Fibroblast of gingiva (primary cell): ENCODE measurements around the gene SLC2A5.
A peak's percentile ranks its signal among the peaks of the same experiment; 100 is the strongest.

ENCODE experiments used
- DNase-seq: peaks from one replicate; pipeline ENCODE4 v3.0.0-alpha.2; 2011; ENCODE audit warnings: low read depth

Gene SLC2A5

GRCh38 chr1:9061252-9061960 is 8.0 kb downstream of the SLC2A5 start:
- no peak for DNase-seq

- no peak for DNase-seq
Observed at GRCh38 chr1:9059891-9060744, 9.3 kb downstream of the SLC2A5 start.

DNA sequence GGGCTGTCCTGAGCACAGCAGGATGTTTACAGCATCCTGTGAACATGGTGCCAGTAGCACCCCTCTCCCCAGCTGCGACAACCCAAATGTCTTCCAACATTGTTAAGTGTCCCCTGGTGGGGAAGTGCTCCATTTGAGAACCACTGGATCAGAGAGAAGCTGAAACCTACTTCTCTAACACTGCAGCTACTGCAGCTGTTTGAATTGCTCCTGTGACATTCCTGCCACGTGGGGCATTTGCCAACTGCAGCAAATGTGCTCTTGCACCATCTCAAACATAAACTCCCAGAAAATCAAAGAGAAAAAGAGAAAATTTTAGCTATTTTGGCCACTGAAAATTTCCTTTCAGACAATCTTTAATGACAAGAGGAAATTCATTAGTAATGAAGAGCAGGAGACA is 11.0 kb downstream of the SLC2A5 start:
- peak; percentile 59 for DNase-seq

DNA sequence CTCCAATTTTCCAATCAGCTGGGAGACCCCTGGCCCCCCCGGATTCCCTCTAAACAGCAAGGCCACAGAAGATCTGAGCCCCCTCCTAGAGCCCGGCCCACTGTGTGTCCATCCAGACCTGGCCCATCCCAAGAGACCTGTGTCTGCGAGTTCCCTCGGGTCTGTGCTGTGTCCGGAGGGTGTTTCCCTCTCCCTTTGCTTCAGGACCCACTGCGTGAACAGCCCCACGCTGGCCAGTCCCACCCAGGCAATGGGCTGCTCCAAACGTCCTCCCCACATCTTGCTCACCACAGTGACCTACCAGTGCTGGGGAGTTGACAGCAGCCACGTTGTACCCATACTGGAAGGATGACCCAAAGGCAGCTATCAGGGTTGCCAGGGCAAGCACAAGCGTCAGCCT is 11.6 kb downstream of the SLC2A5 start:
- DNase-seq = no peak

DNA sequence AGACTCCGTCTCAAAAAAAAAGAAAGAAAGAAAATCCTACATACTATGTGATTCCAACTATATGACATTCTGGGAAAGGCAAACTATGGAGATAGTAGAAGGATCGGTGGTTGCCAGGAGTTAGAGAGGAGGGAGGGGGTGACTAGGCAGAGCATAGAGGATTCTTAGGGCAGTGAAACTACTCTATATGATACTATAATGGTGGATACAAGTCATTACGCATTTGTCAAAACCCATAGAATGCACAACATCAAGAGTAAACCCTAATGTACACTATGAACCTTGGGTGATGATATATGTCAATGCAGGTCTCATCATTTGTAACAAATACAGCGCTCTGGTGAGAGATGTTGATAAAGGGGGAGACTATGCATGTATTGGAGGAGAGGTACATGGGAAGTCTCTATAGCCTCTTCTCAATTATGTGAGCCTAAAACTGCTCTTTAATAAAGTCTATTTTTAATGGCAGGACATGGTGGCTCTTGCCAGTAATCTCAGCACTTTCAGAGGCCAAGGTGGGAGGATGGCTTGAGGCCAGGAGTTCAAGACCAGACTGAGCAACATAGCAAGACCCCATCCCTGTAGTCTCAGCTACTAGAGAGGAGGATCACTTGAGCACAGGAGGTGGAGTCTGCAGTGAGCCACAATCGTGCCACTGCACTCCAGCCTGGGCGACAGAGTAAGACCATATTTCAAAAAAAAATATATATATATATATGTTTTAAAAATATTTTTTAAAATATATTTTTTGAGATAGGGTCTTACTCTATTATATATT is 17.0 kb downstream of the SLC2A5 start:
- no peak for DNase-seq

DNA sequence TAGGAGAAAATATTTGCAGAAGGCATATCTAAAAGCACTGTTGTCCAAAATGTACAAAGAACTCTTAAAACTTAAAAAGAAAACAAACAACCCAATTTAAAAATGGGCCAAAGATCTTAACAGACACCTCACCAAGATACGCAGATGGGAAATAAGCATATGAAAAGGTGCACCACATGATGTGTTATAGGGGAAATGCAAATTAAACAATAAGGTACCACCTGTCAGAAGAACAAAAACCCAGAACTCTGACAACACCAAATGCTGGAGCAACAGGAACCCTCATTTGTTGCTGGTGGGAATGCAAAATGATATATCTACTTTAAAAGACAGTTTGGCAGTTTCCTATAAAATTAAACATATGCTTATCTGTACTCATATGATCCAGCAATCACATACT is 18.1 kb downstream of the SLC2A5 start:
- DNase-seq = no peak

DNA sequence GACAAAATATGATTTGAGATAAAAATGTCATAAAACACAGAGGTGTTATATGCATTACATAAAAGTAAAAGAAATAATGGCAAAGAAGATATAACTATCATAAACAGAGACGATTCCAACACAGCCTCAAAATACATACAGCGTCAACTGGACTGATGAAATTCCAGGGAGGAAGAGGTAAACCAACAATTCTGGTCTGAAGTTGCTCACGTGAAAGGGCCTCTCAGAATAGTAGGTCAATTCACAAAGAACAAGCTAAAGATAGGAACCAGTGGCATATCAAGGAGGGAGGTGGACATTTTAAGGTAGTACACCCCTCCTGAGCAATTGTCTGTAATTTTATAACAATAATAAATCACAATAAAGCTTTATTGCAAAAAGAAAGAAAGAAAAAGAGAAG is 18.6 kb downstream of the SLC2A5 start:
- no peak for DNase-seq

GRCh38 chr1:9048551-9048950 is 20.9 kb downstream of the SLC2A5 start:
- no peak for DNase-seq

- no peak for DNase-seq
Observed at GRCh38 chr1:9047019-9047418, 22.4 kb downstream of the SLC2A5 start.

DNA sequence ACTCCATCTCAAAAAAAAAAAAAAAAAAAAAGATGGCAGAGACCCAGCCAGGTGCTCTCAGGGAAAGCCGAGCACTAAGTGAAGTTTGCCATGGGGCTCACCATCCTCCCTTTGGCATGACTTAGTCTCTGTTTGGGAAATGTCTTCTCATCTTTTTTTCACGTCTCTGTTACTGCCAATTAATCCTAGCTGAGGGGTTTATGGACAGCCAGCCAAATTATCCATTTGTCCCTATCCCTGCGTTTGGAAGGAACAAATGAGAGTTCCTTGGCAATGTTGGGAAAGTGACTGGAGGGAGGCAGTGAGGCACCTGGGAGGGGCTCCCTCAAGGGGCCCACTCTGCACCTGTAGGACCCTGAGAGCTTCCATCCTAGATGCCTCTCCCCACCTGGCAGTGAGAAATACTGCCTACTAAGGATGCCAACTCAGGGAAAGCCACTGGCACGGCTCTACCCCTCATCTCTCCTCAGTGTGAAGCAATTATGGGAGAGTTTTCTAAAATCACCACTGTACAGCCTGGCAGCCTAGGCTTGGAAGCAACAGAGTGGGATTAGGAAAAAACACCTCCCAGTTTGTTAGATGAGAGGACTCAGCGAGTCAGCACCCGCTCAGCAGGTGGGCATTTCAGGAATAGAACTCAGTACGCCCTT is 23.4 kb downstream of the SLC2A5 start:
- no peak for DNase-seq

DNA sequence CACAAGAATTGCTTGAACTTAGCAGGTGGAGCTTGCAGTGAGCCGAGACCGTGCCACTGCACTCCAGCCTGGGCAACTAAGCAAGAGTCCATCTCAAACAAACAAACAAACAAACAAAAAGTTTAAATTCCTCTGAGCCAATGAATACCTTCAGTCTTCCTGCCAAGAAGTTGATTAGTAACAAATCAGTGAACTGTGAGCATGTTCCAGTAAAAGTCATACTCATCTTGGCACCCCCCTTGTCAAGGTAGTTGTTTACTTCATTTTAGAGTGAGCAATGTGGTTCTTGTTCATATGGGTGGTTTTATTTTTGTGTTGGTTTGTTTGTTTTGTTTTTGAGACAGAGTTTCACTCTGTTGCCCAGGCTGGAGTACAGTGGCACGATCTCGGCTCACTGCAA is 25.2 kb downstream of the SLC2A5 start:
- no peak for DNase-seq

- DNase-seq = no peak
Observed at GRCh38 chr1:9042272-9042671, 27.2 kb downstream of the SLC2A5 start.

GRCh38 chr1:9041116-9041779 is 28.2 kb downstream of the SLC2A5 start:
- no peak for DNase-seq

DNA sequence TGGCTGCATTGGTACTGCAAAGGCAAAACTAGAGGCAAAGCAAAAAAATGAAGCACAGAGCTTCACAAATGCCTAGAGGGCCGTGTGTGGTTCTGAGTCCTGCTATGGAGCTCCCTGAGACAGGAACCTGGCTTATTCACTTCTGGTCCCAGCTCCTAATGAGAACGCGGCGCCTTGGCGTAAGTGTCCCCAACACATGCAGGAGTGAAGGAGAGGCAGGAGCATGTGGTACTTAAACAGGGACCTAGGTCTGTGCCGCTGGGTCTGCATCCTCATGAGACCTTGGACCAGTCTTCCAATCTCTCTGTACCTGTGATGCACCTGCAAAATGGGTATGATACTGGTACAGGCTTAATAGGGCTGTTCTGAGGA is 28.8 kb downstream of the SLC2A5 start:
- no peak for DNase-seq

- no peak for DNase-seq
Observed at GRCh38 chr1:9039761-9040658, 29.4 kb downstream of the SLC2A5 start.

DNA sequence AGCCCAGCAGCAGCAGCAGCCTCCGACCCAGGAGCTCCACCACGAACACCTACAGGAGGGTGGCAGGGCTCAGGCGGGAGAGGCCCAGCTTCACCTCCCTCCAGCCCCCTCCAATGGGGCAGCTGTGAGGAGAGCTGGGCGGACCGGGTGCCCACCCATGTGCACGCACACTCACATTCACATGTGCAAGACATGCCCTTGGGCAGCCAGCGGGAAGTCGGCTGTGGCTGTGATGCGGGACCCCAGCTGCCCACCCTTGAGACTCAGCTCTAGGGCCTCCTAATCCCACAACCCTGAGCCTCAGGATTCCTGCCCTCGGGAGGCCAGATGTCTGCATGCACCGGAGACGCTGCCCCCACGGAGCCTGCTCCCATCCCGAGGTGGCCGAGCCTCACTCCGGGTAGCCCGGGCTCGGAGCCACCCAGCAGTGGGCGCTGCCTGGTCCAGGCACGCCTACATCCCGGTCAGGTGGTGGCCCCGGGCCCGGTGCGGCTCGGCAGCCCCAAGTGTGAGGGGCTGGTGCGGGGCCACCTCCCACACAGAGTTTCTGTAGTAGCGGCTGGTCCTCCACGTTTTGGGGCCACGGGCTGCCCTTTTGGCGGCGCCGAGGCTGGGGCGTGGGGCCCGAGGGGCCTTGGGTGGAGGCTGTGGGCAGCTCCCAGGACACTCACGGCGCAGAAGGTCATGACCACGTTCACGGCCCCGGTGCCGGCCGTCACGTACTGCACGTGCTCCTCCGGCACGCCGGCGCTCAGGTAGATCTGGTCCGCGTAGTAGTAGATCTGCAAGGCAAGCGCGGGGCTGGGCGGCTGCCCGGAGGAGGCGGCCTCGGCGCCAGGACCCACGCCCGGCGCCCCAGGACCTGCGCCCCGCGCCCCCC is 30.3 kb downstream of the SLC2A5 start:
- DNase-seq = no peak

- DNase-seq = no peak
Observed at GRCh38 chr1:9038338-9038650, 31.1 kb downstream of the SLC2A5 start.

DNA sequence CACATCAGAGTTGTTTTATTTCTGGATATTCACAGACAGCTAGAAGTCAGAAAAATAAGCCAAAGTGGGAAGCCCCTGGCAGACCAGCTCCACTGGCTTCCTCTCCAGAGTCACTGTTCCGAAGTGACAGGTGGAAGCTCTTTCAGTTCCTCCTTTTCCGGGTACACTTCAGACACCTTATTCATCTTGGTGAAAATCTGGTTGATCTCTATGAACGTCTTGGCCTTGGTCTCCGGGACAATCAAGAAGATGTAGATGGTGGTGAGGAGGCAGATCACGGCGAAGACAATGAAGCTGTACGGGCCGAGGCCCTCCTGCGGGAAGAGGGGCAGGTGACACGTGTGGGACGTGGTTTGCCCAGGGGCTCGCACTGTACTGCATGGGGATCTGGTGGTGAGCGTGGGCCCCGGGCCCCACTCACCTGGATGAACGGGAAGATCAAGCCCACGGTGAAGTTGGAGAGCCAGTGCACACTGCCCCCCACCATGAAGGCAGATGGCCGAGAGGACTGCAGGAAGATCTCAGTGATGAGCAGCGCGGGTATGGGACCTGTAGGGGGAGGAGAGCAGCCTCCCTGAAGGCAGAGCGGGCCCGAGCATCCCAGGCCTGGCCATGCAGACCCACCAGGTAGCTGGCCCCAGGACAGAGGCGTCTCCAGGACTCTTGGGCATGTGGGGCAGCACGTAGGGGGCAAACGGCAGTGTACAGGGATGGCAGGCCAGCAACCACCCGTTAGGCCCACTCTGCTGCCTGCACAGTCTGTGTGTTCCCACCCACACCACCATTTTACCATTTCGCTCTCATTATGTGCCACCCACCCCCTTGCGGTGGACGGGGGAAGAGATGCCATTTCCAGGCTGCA is 31.7 kb downstream of the SLC2A5 start:
- DNase-seq = no peak

- DNase-seq = no peak
Observed at GRCh38 chr1:9035226-9035625, 34.2 kb downstream of the SLC2A5 start.
